ENCODE measurements around the gene ADARB2. TPM values are rescaled to one million over a fixed set of nuclear protein-coding genes. Genes with fewer than 3 reads are reported as not detected.

The ADARB2 gene
- total RNA-seq, 1 donor from 2014 or later = 0.37 TPM

GRCh38 chr10:1200866-1201807, 536.2 kb downstream of the ADARB2 start:
- intact Hi-C loops (cut with micrococcal nuclease) = no loop called here

GRCh38 chr10:1199897-1200721, 537.2 kb downstream of the ADARB2 start:
- intact Hi-C loops (cut with micrococcal nuclease) = no loop called here

GRCh38 chr10:1199345-1199673, 538.0 kb downstream of the ADARB2 start:
- intact Hi-C loops (cut with micrococcal nuclease) = no loop called here

- intact Hi-C loops (cut with micrococcal nuclease) = no loop called here
Observed at GRCh38 chr10:1198453-1199344, 538.6 kb downstream of the ADARB2 start.

GRCh38 chr10:1197384-1197783, 539.9 kb downstream of the ADARB2 start:
- intact Hi-C loops (cut with micrococcal nuclease) = no loop called here

- intact Hi-C loops (cut with micrococcal nuclease) = no loop called here
Observed at GRCh38 chr10:1196656-1197055, 540.7 kb downstream of the ADARB2 start.

- intact Hi-C loops (cut with micrococcal nuclease) = no loop called here
Observed at GRCh38 chr10:1195828-1196227, 541.5 kb downstream of the ADARB2 start.

- intact Hi-C loops (cut with micrococcal nuclease) = no loop called here
Observed at GRCh38 chr10:1194161-1194560, 543.2 kb downstream of the ADARB2 start.

- intact Hi-C loops (cut with micrococcal nuclease) = no loop called here
Observed at GRCh38 chr10:1193561-1193960, 543.8 kb downstream of the ADARB2 start.

GRCh38 chr10:1191752-1192151, 545.6 kb downstream of the ADARB2 start:
- intact Hi-C loops (cut with micrococcal nuclease) = no loop called here

- intact Hi-C loops (cut with micrococcal nuclease) = no loop called here
Observed at GRCh38 chr10:1190791-1191490, 546.4 kb downstream of the ADARB2 start.

GRCh38 chr10:1190052-1190395, 547.3 kb downstream of the ADARB2 start:
- intact Hi-C loops (cut with micrococcal nuclease) = no loop called here

- intact Hi-C loops (cut with micrococcal nuclease) = no loop called here
Observed at GRCh38 chr10:1189166-1190051, 547.9 kb downstream of the ADARB2 start.

- intact Hi-C loops (cut with micrococcal nuclease) = no loop called here
Observed at GRCh38 chr10:1188558-1189135, 548.7 kb downstream of the ADARB2 start.

- intact Hi-C loops (cut with micrococcal nuclease) = no loop called here
Observed at GRCh38 chr10:1187855-1188557, 549.3 kb downstream of the ADARB2 start.

GRCh38 chr10:1187151-1187854, 550.0 kb downstream of the ADARB2 start:
- intact Hi-C loops (cut with micrococcal nuclease) = no loop called here

GRCh38 chr10:1186683-1186990, 550.7 kb downstream of the ADARB2 start:
- intact Hi-C loops (cut with micrococcal nuclease) = no loop called here

- intact Hi-C loops (cut with micrococcal nuclease) = no loop called here
Observed at GRCh38 chr10:1185911-1186682, 551.2 kb downstream of the ADARB2 start.
